GM23338 (cell line): ENCODE data around the gene B3GALT5. TPM values are rescaled to one million over a fixed set of nuclear protein-coding genes. Genes with fewer than 3 reads are reported as not detected.

Experiments
- ATAC-seq: fragments of 200-7000 bp; cut with Tn5 transposase; 3 replicates; pipeline ENCODE4 v1.9.1; 2020
- DNase-seq: peaks from one replicate; pipeline ENCODE4 v3.0.0-alpha.2; 2015; ENCODE audit warnings: low spot score
- H2AFZ ChIP-seq: fragments of 200-600 bp; sonication (generic); 2 replicates; pipeline ENCODE4 v1.8.0; 2016; ENCODE audit warnings: antibody characterized with exemption, mild to moderate bottlenecking, moderate library complexity
- H3F3A ChIP-seq: fragments of 200-600 bp; sonication (generic); replicated peaks from 2 replicates; pipeline ENCODE4 v1.8.0; 2017; ENCODE audit warnings: antibody characterized with exemption, mixed run types, low read depth
- H3K27ac ChIP-seq: fragments of 200-600 bp; sonication (generic); 2 replicates; pipeline ENCODE4 v1.6.1; 2016; ENCODE audit warnings: low read depth
- H3K27me3 ChIP-seq: fragments of 200-600 bp; sonication (generic); 2 replicates; pipeline ENCODE4 v1.8.0; 2016; ENCODE audit warnings: mild to moderate bottlenecking, mixed run types, moderate library complexity; ENCODE audit not compliant: insufficient read depth
- H3K36me3 ChIP-seq: fragments of 200-600 bp; sonication (generic); 2 replicates; pipeline ENCODE4 v1.8.0; 2016; ENCODE audit warnings: mild to moderate bottlenecking; ENCODE audit not compliant: insufficient read depth
- H3K4me1 ChIP-seq: fragments of 200-600 bp; sonication (generic); 2 replicates; pipeline ENCODE4 v1.8.0; 2016; ENCODE audit warnings: mild to moderate bottlenecking, moderate library complexity; ENCODE audit not compliant: insufficient read depth
- H3K4me2 ChIP-seq: fragments of 200-600 bp; sonication (generic); 2 replicates; pipeline ENCODE4 v1.7.1; 2017; ENCODE audit warnings: mixed run types
- H3K4me3 ChIP-seq: fragments of 200-600 bp; sonication (generic); 2 replicates; pipeline ENCODE4 v1.6.1; 2016; ENCODE audit warnings: mixed run types
- H3K79me2 ChIP-seq: fragments of 200-600 bp; sonication (generic); replicated peaks from 2 replicates; pipeline ENCODE4 v1.8.0; 2017; ENCODE audit warnings: mild to moderate bottlenecking; ENCODE audit not compliant: insufficient read depth
- H3K9me2 ChIP-seq: fragments of 200-600 bp; sonication (generic); 2 replicates; pipeline ENCODE4 v1.8.0; 2017; ENCODE audit not compliant: insufficient read depth
- H4K20me1 ChIP-seq: fragments of 200-600 bp; sonication (generic); replicated peaks from 2 replicates; pipeline ENCODE4 v1.8.0; 2017; ENCODE audit warnings: mild to moderate bottlenecking; ENCODE audit not compliant: insufficient read depth
- H3K27ac Mint-ChIP-seq: 2 replicates; pipeline ENCODE4 v1.8.0; 2020; ENCODE audit warnings: inconsistent platforms, mild to moderate bottlenecking, moderate library complexity, mixed read lengths
- H3K27me3 Mint-ChIP-seq: 3 replicates; pipeline ENCODE4 v1.8.0; 2022; ENCODE audit warnings: low read depth, mild to moderate bottlenecking, moderate library complexity, mixed read lengths, inconsistent platforms; ENCODE audit not compliant: insufficient read depth, poor library complexity
- H3K36me3 Mint-ChIP-seq: 3 replicates; pipeline ENCODE4 v1.8.0; 2021; ENCODE audit warnings: low read depth, mild to moderate bottlenecking, inconsistent platforms, moderate library complexity, mixed read lengths
- H3K4me1 Mint-ChIP-seq: 3 replicates; pipeline ENCODE4 v1.8.0; 2020; ENCODE audit warnings: mild to moderate bottlenecking, inconsistent platforms, mixed read lengths
- H3K4me3 Mint-ChIP-seq: 3 replicates; pipeline ENCODE4 v1.8.0; 2021; ENCODE audit warnings: moderate library complexity, mild to moderate bottlenecking, inconsistent platforms, mixed read lengths
- H3K9me3 Mint-ChIP-seq: 3 replicates; pipeline ENCODE4 v1.8.0; 2020; ENCODE audit warnings: moderate library complexity, mild to moderate bottlenecking, inconsistent platforms, mixed read lengths
- CREB1 ChIP-seq: fragments of 250-450 bp; sonication (Bioruptor Pico); IDR thresholded peaks from 2 replicates; pipeline ENCODE4 v1.5.0; 2020; ENCODE audit warnings: low read depth, mild to moderate bottlenecking, moderate library complexity
- ETS1 ChIP-seq: IDR thresholded peaks from 2 replicates; pipeline ENCODE4 v1.6.1; 2016; ENCODE audit warnings: antibody characterized with exemption
- EZH2 ChIP-seq: fragments of 200-600 bp; sonication (generic); IDR thresholded peaks from one replicate; pipeline ENCODE4 v1.8.0; 2017; ENCODE audit warnings: antibody characterized with exemption, mild to moderate bottlenecking, low read depth; ENCODE audit not compliant: unreplicated experiment
- EZH2phosphoT487 ChIP-seq: fragments of 200-600 bp; sonication (generic); IDR thresholded peaks from one replicate; pipeline ENCODE4 v1.8.1; 2018; ENCODE audit warnings: antibody characterized with exemption; ENCODE audit not compliant: unreplicated experiment
- JUNB ChIP-seq: IDR thresholded peaks from one replicate; pipeline ENCODE4 v1.6.1; 2016; ENCODE audit warnings: antibody characterized with exemption; ENCODE audit not compliant: unreplicated experiment
- NANOG ChIP-seq: IDR thresholded peaks from 2 replicates; pipeline ENCODE4 v1.6.1; 2016; ENCODE audit warnings: antibody characterized with exemption, borderline replicate concordance
- POLR2AphosphoS5 ChIP-seq: IDR thresholded peaks from 2 replicates; pipeline ENCODE4 v1.6.1; 2016; ENCODE audit warnings: antibody characterized with exemption, low read depth
- STAT1 ChIP-seq: IDR thresholded peaks from one replicate; pipeline ENCODE4 v1.6.1; 2016; ENCODE audit warnings: antibody characterized with exemption; ENCODE audit not compliant: unreplicated experiment
- ZNF114 ChIP-seq: fragments of 250-450 bp; sonication (Bioruptor Pico); IDR thresholded peaks from 2 replicates; pipeline ENCODE4 v1.5.0; 2020; ENCODE audit warnings: mild to moderate bottlenecking, moderate library complexity
- ZNF331 ChIP-seq: fragments of 250-450 bp; sonication (Bioruptor Pico); IDR thresholded peaks from 2 replicates; pipeline ENCODE4 v1.5.0; 2020; ENCODE audit warnings: low read depth, mild to moderate bottlenecking, moderate library complexity
- ZNF462 ChIP-seq: fragments of 250-450 bp; sonication (Bioruptor Pico); IDR thresholded peaks from 2 replicates; pipeline ENCODE4 v1.5.0; 2020; ENCODE audit warnings: mild to moderate bottlenecking, moderate library complexity
- polyA plus RNA-seq: library from polyadenylated mRNA; unstranded; fragments of >200 nt; fragmentation: Nextera tagmentation; extraction: Ambion mirVana; gene quantifications from 2 replicates; pipeline ENCODE4 v1.2.1, GENCODE V29; 2016
- total RNA-seq: library from RNA; depleted of rRNA; stranded (reverse); fragments of >200 nt; shearing (Covaris generic); gene quantifications from 2 replicates; pipeline ENCODE4 v1.2.3, GENCODE V29; 2014
- TF ChIP-seq, protein P1 (sequence below): IDR thresholded peaks from one replicate; pipeline ENCODE4 v1.6.1; 2018; ENCODE audit warnings: antibody characterized with exemption; ENCODE audit not compliant: unreplicated experiment
- TF ChIP-seq, protein P2 (sequence below), 2 experiments: fragments of 200-600 bp in 1 of 2; sonication (generic) in 1 of 2; conservative IDR thresholded peaks; 2 replicates each; pipeline versions ENCODE4 v1.5.1 to v1.6.1; 2016 to 2017; ENCODE audit warnings: antibody characterized with exemption in 2 of 2, low read depth in 2 of 2, mild to moderate bottlenecking in 2 of 2, moderate library complexity in 1 of 2

The B3GALT5 gene
- total and polyA plus RNA-seq, 2 experiments from 2014 or later: 6.2 to 37.5 TPM

DNA sequence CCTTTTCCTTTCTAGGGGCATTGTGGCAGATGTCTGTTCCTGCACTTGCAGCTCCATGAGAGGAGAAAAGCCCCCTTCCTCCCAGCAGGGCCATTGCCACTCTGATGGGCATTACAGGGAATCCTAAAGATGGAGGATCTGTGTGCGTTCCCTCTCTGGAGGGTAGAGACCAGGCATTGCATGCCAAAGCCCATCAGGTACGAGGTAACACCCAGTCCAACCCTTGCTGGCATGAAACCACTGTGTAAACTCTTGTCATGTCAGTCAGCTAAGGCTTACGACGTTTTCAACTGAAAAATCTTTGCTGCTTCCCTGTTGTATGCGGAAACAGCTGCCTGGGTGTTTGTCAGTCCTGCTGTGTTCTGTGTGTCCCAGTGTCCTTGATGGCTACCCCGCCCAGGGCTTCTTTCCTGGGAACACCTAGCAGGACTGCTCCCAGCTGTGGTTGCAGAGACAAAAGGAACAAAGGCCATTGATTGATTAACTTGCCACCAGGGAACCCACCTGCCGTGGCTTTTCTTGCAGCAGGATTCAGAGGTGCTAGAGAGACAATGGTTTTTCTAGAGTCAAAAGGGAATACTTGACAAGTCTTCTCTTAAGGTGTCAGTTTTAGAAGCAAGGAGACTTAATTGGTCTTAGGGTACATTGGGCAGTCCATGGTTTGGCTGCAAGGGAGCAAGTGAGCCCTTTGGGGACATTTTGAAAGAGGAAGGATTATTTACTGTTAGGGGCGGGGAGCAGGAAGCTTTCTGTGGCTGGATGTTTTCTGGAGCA lies 24.6 kb downstream of the B3GALT5 start:
- H3K27me3 ChIP-seq: no peaks in the 10 kb centered on the region
- ATAC-seq: peak; percentile 81
- peaks cover 16% of the 10 kb centered on the region; the same call in 1 of the 2 replicates for H3K9me2 ChIP-seq
- H3K4me1 Mint-ChIP-seq: peaks cover 81% of the 10 kb centered on the region
- H3K36me3 Mint-ChIP-seq: peaks cover 37% of the 10 kb centered on the region
- peaks cover 100% of the 10 kb centered on the region for H3K79me2 ChIP-seq
- TF ChIP-seq, protein P1, sequence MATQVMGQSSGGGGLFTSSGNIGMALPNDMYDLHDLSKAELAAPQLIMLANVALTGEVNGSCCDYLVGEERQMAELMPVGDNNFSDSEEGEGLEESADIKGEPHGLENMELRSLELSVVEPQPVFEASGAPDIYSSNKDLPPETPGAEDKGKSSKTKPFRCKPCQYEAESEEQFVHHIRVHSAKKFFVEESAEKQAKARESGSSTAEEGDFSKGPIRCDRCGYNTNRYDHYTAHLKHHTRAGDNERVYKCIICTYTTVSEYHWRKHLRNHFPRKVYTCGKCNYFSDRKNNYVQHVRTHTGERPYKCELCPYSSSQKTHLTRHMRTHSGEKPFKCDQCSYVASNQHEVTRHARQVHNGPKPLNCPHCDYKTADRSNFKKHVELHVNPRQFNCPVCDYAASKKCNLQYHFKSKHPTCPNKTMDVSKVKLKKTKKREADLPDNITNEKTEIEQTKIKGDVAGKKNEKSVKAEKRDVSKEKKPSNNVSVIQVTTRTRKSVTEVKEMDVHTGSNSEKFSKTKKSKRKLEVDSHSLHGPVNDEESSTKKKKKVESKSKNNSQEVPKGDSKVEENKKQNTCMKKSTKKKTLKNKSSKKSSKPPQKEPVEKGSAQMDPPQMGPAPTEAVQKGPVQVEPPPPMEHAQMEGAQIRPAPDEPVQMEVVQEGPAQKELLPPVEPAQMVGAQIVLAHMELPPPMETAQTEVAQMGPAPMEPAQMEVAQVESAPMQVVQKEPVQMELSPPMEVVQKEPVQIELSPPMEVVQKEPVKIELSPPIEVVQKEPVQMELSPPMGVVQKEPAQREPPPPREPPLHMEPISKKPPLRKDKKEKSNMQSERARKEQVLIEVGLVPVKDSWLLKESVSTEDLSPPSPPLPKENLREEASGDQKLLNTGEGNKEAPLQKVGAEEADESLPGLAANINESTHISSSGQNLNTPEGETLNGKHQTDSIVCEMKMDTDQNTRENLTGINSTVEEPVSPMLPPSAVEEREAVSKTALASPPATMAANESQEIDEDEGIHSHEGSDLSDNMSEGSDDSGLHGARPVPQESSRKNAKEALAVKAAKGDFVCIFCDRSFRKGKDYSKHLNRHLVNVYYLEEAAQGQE: no peak
- TF ChIP-seq ZNF462 (no peak), STAT1 (no peak), EZH2 (no peak), CREB1 (CRISPR knock-in tag) (no peak), EZH2phosphoT487 (no peak), ZNF114 (CRISPR knock-in tag) (no peak), ETS1 (no peak), JUNB (no peak), ZNF331 (CRISPR knock-in tag) (no peak), NANOG (no peak), POLR2AphosphoS5 (no peak)
- TF ChIP-seq, protein P2, sequence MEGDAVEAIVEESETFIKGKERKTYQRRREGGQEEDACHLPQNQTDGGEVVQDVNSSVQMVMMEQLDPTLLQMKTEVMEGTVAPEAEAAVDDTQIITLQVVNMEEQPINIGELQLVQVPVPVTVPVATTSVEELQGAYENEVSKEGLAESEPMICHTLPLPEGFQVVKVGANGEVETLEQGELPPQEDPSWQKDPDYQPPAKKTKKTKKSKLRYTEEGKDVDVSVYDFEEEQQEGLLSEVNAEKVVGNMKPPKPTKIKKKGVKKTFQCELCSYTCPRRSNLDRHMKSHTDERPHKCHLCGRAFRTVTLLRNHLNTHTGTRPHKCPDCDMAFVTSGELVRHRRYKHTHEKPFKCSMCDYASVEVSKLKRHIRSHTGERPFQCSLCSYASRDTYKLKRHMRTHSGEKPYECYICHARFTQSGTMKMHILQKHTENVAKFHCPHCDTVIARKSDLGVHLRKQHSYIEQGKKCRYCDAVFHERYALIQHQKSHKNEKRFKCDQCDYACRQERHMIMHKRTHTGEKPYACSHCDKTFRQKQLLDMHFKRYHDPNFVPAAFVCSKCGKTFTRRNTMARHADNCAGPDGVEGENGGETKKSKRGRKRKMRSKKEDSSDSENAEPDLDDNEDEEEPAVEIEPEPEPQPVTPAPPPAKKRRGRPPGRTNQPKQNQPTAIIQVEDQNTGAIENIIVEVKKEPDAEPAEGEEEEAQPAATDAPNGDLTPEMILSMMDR (conservative IDR thresholded peaks at IDR 0.05; ENCODE audit: low read depth in 2 of 2): no peak
- H3K27ac Mint-ChIP-seq: peak overlapping the region; percentile 30; the same call in 1 of the 2 replicates
- H2AFZ ChIP-seq: no peak overlapping the region
- H3K9me3 Mint-ChIP-seq: no peaks in the 10 kb centered on the region
- H3K4me1 ChIP-seq: peaks cover 63% of the 10 kb centered on the region
- H3K27ac ChIP-seq: peak overlapping the region; percentile 92
- H3K4me3 Mint-ChIP-seq: no peak overlapping the region; the same call in 2 of the 3 replicates
- no peak overlapping the region for H3K4me3 ChIP-seq
- H3K36me3 ChIP-seq: no peaks in the 10 kb centered on the region
- no peaks in the 10 kb centered on the region; the same call in 1 of the 2 replicates for H4K20me1 ChIP-seq
- DNase-seq: peak; percentile 67
- peaks cover 10% of the 10 kb centered on the region; the same call in 1 of the 2 replicates for H3F3A ChIP-seq
- peaks cover 23% of the 10 kb centered on the region for H3K27me3 Mint-ChIP-seq
- peak overlapping the region; percentile 51 for H3K4me2 ChIP-seq
